ENCODE measurements around the gene MAS1L.

- TF ChIP-seq KLF10 (tag by site-specific recombination; IDR thresholded peaks at IDR 0.05) (no peak), ZNF391 (tag by site-specific recombination; IDR thresholded peaks at IDR 0.05; ENCODE audit: borderline replicate concordance, low read depth) (no peak), ZNF768 (tag by site-specific recombination; IDR thresholded peaks at IDR 0.05) (no peak), OSR2 (tag by site-specific recombination; IDR thresholded peaks at IDR 0.05) (no peak), RBAK (tag by site-specific recombination; IDR thresholded peaks at IDR 0.05) (no peak), YY1 (tag by site-specific recombination; IDR thresholded peaks at IDR 0.05) (no peak), ZBTB17 (tag by site-specific recombination; IDR thresholded peaks at IDR 0.05) (no peak), CTCF (tag by site-specific recombination; IDR thresholded peaks at IDR 0.05) (no peak), ZSCAN23 (tag by site-specific recombination; IDR thresholded peaks at IDR 0.05) (no peak), ZFP41 (tag by site-specific recombination; IDR thresholded peaks at IDR 0.05; ENCODE audit: borderline replicate concordance) (no peak), ZNF148 (tag by site-specific recombination; IDR thresholded peaks at IDR 0.05; ENCODE audit: borderline replicate concordance) (no peak), ZBTB7A (tag by site-specific recombination; IDR thresholded peaks at IDR 0.05; ENCODE audit: low read depth) (no peak), ZBTB6 (tag by site-specific recombination; IDR thresholded peaks at IDR 0.05) (no peak), MYNN (tag by site-specific recombination; IDR thresholded peaks at IDR 0.05; ENCODE audit: borderline replicate concordance) (no peak)
Measured at GRCh38 chr6:29506446-29507067, 18.8 kb upstream of the MAS1L start.
